ENCODE data around the gene DLST.

The DLST gene

DNA sequence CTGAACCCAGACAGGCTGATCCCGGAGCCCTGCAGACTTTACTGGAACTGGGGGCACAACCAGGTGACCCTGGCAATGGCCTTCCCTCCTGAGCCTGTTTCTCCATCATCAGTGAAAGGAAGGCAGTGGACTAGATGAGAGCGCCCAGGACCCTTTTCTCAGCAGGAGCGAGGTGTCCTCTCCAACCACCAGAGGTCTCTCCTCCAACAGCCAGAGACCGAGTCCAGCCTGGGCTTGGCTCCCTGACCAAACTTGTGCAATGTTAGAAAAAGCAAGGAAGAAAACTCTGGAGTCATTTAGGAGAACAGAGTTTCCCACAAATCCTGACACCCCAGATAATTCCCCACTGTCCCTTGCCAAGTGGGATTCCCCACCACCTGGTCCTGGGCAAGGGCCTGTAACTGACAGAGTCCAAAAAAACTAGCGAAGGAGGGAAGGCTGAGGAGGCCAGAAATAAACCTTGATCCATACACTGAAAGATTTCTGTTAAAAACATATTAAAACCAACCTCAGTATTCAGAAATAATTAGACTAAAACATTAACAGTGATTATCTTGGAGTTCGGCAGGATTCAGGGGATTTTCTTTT, 32.4 kb downstream of the DLST start:
- Histone ChIP-seq H3K4me3 (no peak overlapping the region), H3K9me3 (replicated peaks in 1 of 11) (no peaks in the 10 kb centered on the region), H3K4me2 (no peak overlapping the region), H3K9ac (no peak overlapping the region), H4K20me1 (0 out of 22 replicates have a peak, but pooled peaks cover 0 to 5% (median 0%) of the 10 kb centered on the region in 11 experiments), H3K27me3 (no peaks in the 10 kb centered on the region), H3K4me1 (peaks cover 1 to 20% (median 15%) of the 10 kb centered on the region in 10 experiments; a peak in 18 of 20 replicates), H3K36me3 (peaks cover 0 to 6% (median 0%) of the 10 kb centered on the region in 11 experiments; a peak in 2 of 22 replicates), H3K27ac (no peak overlapping the region)
- peak in 1 of 11 experiments; percentile 23; a peak in 1 of 22 replicates for TF ChIP-seq Cebpa-rat (IDR thresholded peaks at IDR 0.05)

DNA sequence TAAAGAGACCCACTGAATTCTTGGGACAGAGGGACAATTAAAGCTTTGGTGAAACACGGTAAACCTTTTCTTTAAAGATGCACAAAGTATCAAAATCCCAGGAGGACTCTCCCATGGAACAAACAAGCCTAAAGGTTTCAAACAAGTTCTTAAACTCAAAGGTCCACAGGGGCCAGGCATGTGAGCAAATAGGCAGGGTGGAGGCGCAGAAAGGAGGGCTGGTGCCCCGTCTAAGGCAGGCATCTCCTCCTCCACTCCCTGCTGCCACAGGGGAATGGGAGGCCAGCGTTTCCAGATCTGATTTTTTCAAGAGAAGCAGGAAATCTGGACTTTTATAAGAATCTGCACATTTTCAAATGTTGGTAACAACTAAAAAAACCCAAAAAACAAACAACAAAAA, 33.7 kb downstream of the DLST start:
- Histone ChIP-seq H3K4me1 (peaks cover 15 to 32% (median 23%) of the 10 kb centered on the region in 10 experiments), H3K4me3 (no peak overlapping the region), H3K36me3 (peaks cover 0 to 14% (median 0%) of the 10 kb centered on the region in 11 experiments; a peak in 3 of 22 replicates), H3K9ac (no peak overlapping the region), H4K20me1 (no peaks in the 10 kb centered on the region), H3K4me2 (no peak overlapping the region), H3K9me3 (replicated peaks in 1 of 11) (no peaks in the 10 kb centered on the region), H3K27me3 (no peaks in the 10 kb centered on the region), H3K27ac (no peak overlapping the region)
- TF ChIP-seq Cebpa-rat (IDR thresholded peaks at IDR 0.05), result no peak

DNA sequence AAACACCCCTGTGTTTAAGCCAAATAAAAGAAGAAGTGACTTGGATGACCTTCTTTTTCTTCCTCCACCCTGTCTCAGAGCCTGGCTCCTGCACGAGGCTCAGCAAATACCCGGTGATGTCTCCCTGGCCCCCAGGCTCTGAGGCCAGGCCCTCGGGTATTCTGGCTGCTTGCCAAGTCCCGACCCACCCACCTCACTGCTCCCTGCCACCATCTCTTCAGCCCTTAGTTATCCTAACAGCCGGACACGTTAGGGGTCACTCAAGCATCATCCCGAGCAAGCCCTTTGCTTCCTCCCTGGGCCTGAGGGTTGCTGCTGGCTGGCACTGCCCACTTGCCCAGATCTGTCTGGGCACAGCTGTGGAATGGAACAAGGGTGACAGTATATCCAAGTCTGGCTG, 34.1 kb downstream of the DLST start:
- H3K4me3 ChIP-seq, result no peak overlapping the region
- H4K20me1 ChIP-seq, result no peaks in the 10 kb centered on the region
- H3K27ac ChIP-seq, result no peak overlapping the region
- no peak for TF ChIP-seq Cebpa-rat (IDR thresholded peaks at IDR 0.05)
- peaks cover 0 to 14% (median 0%) of the 10 kb centered on the region in 11 experiments; a peak in 3 of 22 replicates for H3K36me3 ChIP-seq
- H3K4me2 ChIP-seq, result 0 out of 22 replicates have a peak overlapping the region, but pooled peaks of 1 of the 11 experiments have one; percentile 13
- no peak overlapping the region for H3K9ac ChIP-seq
- peaks cover 13 to 32% (median 24%) of the 10 kb centered on the region in 10 experiments; a peak in 19 of 20 replicates for H3K4me1 ChIP-seq
- H3K27me3 ChIP-seq, result no peaks in the 10 kb centered on the region
- no peaks in the 10 kb centered on the region for H3K9me3 ChIP-seq (replicated peaks in 1 of 11)

DNA sequence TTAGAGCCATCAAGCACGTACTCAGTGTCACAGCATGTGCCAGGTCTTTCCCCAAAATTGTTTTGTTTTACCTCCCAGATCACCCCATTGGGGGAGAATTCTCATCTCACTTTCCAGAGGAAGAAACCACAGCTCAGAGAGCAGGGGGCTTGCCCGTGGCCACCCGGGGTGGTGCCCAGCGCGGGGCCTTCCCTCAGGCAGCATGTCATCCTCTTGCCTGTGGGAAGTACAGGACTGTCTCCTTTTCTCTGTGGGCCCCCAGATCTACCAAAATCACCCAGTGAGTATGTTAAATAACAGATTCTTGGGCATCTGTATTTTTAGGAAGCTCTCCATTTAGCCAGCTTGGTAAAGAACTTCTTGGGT, 35.4 kb downstream of the DLST start:
- H3K4me1 ChIP-seq, result peaks cover 13 to 30% (median 24%) of the 10 kb centered on the region in 10 experiments
- H3K36me3 ChIP-seq, result peaks cover 0 to 14% (median 0%) of the 10 kb centered on the region in 11 experiments; a peak in 3 of 22 replicates
- H3K9me3 ChIP-seq (replicated peaks in 1 of 11), result no peaks in the 10 kb centered on the region
- peak overlapping the region in 3 of 11 experiments; percentile 10 to 19 (median 11); a peak in 1 of 22 replicates for H3K27ac ChIP-seq
- no peaks in the 10 kb centered on the region for H4K20me1 ChIP-seq
- peak overlapping the region in 6 of 11 experiments; percentile 5 to 32 (median 12); a peak in 5 of 22 replicates for H3K9ac ChIP-seq
- H3K4me3 ChIP-seq, result no peak overlapping the region
- TF ChIP-seq Cebpa-rat (IDR thresholded peaks at IDR 0.05), result no peak
- no peaks in the 10 kb centered on the region for H3K27me3 ChIP-seq
- no peak overlapping the region for H3K4me2 ChIP-seq

DNA sequence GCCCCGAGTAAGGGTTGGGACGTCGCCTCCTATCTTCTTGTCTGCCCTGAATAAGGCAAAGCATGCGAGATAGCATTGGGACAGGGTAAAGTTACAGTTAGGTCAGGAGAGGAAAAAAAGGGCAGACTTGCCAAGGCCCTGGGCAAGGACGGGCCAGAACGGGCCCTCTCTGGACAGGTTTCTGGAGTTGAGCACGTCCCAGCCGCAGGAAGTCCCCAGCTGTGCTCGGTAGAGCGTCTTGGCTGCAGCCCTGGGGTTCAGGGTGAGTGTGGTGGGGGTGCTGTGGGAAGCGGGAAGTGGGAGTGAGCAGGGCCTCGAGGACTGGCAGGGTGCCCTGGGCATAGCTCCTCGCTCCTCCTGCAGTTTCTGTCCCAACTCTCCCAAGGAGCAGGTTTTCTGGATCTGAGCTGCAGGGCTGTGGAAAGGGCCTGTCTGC, 35.9 kb downstream of the DLST start:
- Histone ChIP-seq H4K20me1 (no peaks in the 10 kb centered on the region), H3K9ac (peak overlapping the region in 4 of 11 experiments; percentile 6 to 29 (median 16); a peak in 4 of 22 replicates), H3K9me3 (replicated peaks in 1 of 11) (no peaks in the 10 kb centered on the region), H3K27me3 (no peaks in the 10 kb centered on the region), H3K4me1 (peaks cover 18 to 34% (median 27%) of the 10 kb centered on the region in 10 experiments), H3K27ac (peak overlapping the region in 3 of 11 experiments; percentile 10 to 19 (median 11); a peak in 1 of 22 replicates), H3K4me3 (no peak overlapping the region), H3K4me2 (peak overlapping the region in 1 of 11 experiments; percentile 55; a peak in 2 of 22 replicates), H3K36me3 (peaks cover 0 to 14% (median 0%) of the 10 kb centered on the region in 11 experiments; a peak in 3 of 22 replicates)
- TF ChIP-seq Cebpa-rat (IDR thresholded peaks at IDR 0.05), result no peak

DNA sequence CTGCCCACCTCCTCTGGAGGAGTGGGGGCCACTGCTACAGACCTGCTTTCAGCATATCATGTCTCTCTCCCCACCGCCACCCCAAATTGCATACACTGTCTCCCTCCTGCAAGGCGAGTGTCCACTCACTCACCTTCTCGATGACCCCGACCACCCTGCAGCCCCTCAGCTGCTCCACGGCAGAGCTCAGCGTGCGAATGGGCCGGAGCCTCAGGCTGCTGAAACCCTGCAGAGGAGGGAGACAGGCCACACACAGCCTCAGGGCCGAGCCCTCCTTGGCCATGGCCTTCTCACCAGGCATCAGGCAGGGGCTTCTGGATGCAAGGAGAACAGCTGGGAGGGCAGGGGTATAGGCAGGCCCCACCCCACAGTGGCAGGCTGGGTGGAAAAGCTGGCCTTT, 36.7 kb downstream of the DLST start:
- peaks cover 0 to 14% (median 0%) of the 10 kb centered on the region in 11 experiments; a peak in 3 of 22 replicates for H3K36me3 ChIP-seq
- no peaks in the 10 kb centered on the region for H4K20me1 ChIP-seq

DNA sequence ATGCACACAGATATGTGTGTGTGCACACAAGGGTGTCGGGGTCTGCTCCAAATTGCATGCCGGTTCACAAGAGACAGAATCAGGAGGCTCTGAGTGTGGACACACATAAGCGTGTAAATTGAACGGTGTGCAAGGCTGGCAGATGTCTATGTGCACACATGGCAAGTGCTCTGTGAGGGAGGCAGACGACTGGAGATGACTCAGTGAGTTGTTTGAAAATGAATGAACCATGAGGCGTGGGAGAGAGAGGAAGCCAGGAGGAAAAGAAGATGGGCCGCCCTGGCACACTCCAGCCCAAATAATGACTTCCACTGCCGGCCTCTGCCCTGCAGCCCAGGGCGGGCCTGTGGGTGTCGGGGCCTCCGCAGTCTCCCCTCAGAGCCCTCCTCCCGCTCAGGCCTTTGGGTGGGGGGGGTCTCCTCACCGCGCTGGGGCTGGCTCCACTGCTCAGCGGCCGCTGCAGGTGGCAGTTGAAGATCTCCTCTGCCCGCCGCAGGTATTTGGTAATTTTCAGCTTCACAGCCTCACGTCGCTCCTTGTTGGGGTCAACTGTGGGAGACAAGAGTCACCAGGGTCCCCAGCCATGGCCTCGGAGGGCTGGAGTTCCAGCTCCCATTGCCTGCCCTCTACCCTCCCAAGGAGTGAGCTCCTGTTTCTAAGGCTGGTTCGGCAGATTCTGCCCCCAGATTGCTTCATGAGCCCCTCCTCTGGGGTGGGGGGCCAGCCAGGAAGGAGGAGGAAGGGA, 37.9 kb downstream of the DLST start:
- H3K27ac ChIP-seq, result peak overlapping the region in 6 of 11 experiments; percentile 17 to 47 (median 25); a peak in 6 of 22 replicates
- peak overlapping the region in 10 of 11 experiments; percentile 1 to 77 (median 42); a peak in 15 of 22 replicates for H3K4me2 ChIP-seq
- no peaks in the 10 kb centered on the region for H3K27me3 ChIP-seq
- peaks cover 23 to 41% (median 30%) of the 10 kb centered on the region in 10 experiments for H3K4me1 ChIP-seq
- no peak for TF ChIP-seq Cebpa-rat (IDR thresholded peaks at IDR 0.05)
- H3K4me3 ChIP-seq, result no peak overlapping the region
- no peaks in the 10 kb centered on the region for H4K20me1 ChIP-seq
- no peaks in the 10 kb centered on the region for H3K9me3 ChIP-seq (replicated peaks in 1 of 11)
- H3K36me3 ChIP-seq, result peaks cover 0 to 14% (median 0%) of the 10 kb centered on the region in 11 experiments; a peak in 3 of 22 replicates
- H3K9ac ChIP-seq, result peak overlapping the region in 3 of 11 experiments; percentile 4 to 29 (median 8); a peak in 2 of 22 replicates

More for the DNA sequence above, 36.7 kb downstream of the DLST start:
- Histone ChIP-seq H3K4me1 (peaks cover 22 to 39% (median 30%) of the 10 kb centered on the region in 10 experiments), H3K27ac (peak overlapping the region in 1 of 11 experiments; percentile 34; a peak in 1 of 22 replicates), H3K9me3 (replicated peaks in 1 of 11) (no peaks in the 10 kb centered on the region), H3K4me3 (no peak overlapping the region), H3K4me2 (no peak overlapping the region), H3K27me3 (no peaks in the 10 kb centered on the region), H3K9ac (no peak overlapping the region; a peak in 2 of 22 replicates)
- TF ChIP-seq Cebpa-rat (IDR thresholded peaks at IDR 0.05), result no peak

DNA sequence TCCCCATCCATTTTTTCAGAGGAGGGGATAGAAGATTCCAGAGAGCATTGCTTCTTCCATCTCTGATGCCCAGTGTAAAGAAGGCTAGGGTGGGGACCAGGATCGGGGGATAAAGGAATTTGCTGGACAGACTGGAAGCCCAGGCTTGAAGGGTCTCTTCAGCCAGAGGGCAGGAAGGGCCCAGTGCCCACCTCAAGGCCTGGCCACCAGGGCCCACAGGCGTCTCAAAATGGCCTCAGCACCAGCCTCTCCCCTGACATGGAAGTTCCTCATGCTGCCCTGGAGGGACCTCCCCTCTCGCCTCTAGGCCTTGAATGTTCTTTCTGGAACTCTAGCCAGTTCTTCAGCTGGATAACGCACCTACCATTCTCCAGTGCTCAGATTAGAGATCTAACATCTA, 38.6 kb downstream of the DLST start:
- Histone ChIP-seq H4K20me1 (no peaks in the 10 kb centered on the region), H3K4me2 (peak overlapping the region in 7 of 11 experiments; percentile 30 to 77 (median 52); a peak in 10 of 22 replicates), H3K27ac (peak overlapping the region in 5 of 11 experiments; percentile 17 to 47 (median 24); a peak in 5 of 22 replicates), H3K4me1 (peaks cover 23 to 41% (median 30%) of the 10 kb centered on the region in 10 experiments), H3K4me3 (no peak overlapping the region), H3K9ac (peak overlapping the region in 3 of 11 experiments; percentile 4 to 29 (median 8); a peak in 2 of 22 replicates), H3K36me3 (peaks cover 0 to 14% (median 0%) of the 10 kb centered on the region in 11 experiments; a peak in 3 of 22 replicates), H3K27me3 (no peaks in the 10 kb centered on the region), H3K9me3 (replicated peaks in 1 of 11) (no peaks in the 10 kb centered on the region)
- TF ChIP-seq Cebpa-rat (IDR thresholded peaks at IDR 0.05), result no peak

All from BLaER1 treated with 17β-estradiol and CSF1 and Interleukin-3, amounts not matched to agents 10 nM and 100 nM (cell line).